Activated CD4-positive, alpha-beta memory T cell treated with anti-CD3 and anti-CD28 coated beads for 36 hours (primary cell): Measurements from ENCODE around the gene MCM8. TPM values are rescaled to one million over a fixed set of nuclear protein-coding genes. Genes with fewer than 3 reads are reported as not detected.
"Not testable (repeated sequence)": the region's sequence is repeated elsewhere in the genome, so short reads cannot be mapped to it uniquely, and the experiment has no call there.

Experiments
- CTCF ChIA-PET: fragments of 350-600 bp; sonication (Branson Sonifier 250); formaldehyde crosslinking; loops from one replicate; lab custom pipeline; 2021; ENCODE audit warnings: antibody characterized with exemption, inconsistent platforms; lab: Charles Lee
- POLR2A ChIA-PET: fragments of 350-600 bp; sonication (Branson Sonifier 250); formaldehyde crosslinking; loops from one replicate; lab custom pipeline; 2021; ENCODE audit warnings: antibody characterized with exemption; lab: Charles Lee
- DNase-seq: peaks from one replicate; pipeline ENCODE4 v3.0.0-alpha.2; 2020
- H3K27ac Mint-ChIP-seq: one replicate; pipeline ENCODE4 v1.8.0; 2021; ENCODE audit warnings: mixed read lengths
- H3K27me3 Mint-ChIP-seq: one replicate; pipeline ENCODE4 v1.8.0; 2021; ENCODE audit warnings: mixed read lengths
- H3K36me3 Mint-ChIP-seq: one replicate; pipeline ENCODE4 v1.8.0; 2021; ENCODE audit warnings: mixed read lengths
- H3K4me1 Mint-ChIP-seq: one replicate; pipeline ENCODE4 v1.8.0; 2021; ENCODE audit warnings: low read depth, mixed read lengths
- H3K4me3 Mint-ChIP-seq: one replicate; pipeline ENCODE4 v1.8.0; 2021; ENCODE audit warnings: mild to moderate bottlenecking, mixed read lengths
- H3K9me3 Mint-ChIP-seq: one replicate; pipeline ENCODE4 v1.8.0; 2021; ENCODE audit warnings: mixed read lengths
- intact Hi-C: fragments of 100-400 bp; cut with micrococcal nuclease; formaldehyde crosslinking; loops from one replicate; pipeline ENCODE4 v1.15.1; 2023
- total RNA-seq, 2 experiments: library from RNA; stranded (reverse); gene quantifications; one replicate each; pipeline ENCODE4 v1.2.3, GENCODE V29; 2021

Gene MCM8
- total RNA-seq, 2 experiments from 2014 or later, result 46.8 to 50.7 TPM

GRCh38 chr20:6032907-6033306, 82.5 kb downstream of the MCM8 start:
- intact Hi-C loops, H3K4me3 Mint-ChIP-seq, H3K27ac Mint-ChIP-seq, POLR2A ChIA-PET, H3K27me3 Mint-ChIP-seq, H3K4me1 Mint-ChIP-seq, DNase-seq, H3K9me3 Mint-ChIP-seq, CTCF ChIA-PET: not testable (repeated sequence)
- H3K36me3 Mint-ChIP-seq, result peaks cover 32% of the 10 kb centered on the region

GRCh38 chr20:6034134-6034969, 83.9 kb downstream of the MCM8 start:
- CTCF ChIA-PET, result interaction anchor here (0.9 kb wide), 1 partner anchor 505 kb away, joined by 4 read pairs; no protein-coding TSS in a partner anchor
- H3K27me3 Mint-ChIP-seq, result no peaks in the 10 kb centered on the region
- no peaks in the 10 kb centered on the region for H3K9me3 Mint-ChIP-seq
- POLR2A ChIA-PET, result no interaction called here
- H3K36me3 Mint-ChIP-seq, result peaks cover 35% of the 10 kb centered on the region
- no peak overlapping the region for H3K4me3 Mint-ChIP-seq
- intact Hi-C loops, result no loop called here
- no peak for DNase-seq
- peaks cover 6% of the 10 kb centered on the region for H3K4me1 Mint-ChIP-seq
- H3K27ac Mint-ChIP-seq, result no peak overlapping the region

DNA sequence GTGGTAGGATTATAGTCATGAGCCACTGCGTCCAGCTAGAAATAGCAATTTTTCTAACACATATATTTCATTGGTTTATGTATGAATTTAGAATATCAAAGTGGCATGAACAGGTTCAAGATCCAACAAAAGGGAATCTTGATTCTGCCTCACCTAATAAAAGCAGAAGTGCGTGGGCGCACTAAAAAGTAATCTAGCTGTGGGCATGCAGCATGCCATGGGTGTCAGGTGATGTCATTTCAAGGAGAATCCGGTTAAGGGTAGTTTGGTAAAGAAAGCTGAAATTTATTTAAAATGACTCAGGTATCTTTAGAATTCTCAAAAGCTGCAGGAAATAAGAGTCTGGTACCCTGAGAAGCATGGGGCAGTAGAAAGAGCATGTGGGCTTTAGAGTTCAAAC, 85.8 kb downstream of the MCM8 start:
- Mint-ChIP-seq H3K4me3 (no peak overlapping the region), H3K36me3 (peaks cover 47% of the 10 kb centered on the region), H3K27ac (no peak overlapping the region), H3K27me3 (no peaks in the 10 kb centered on the region), H3K9me3 (no peaks in the 10 kb centered on the region), H3K4me1 (no peaks in the 10 kb centered on the region)
- no peak for DNase-seq
- ChIA-PET POLR2A (no interaction called here), CTCF (no interaction called here)
- intact Hi-C loops, result no loop called here

DNA sequence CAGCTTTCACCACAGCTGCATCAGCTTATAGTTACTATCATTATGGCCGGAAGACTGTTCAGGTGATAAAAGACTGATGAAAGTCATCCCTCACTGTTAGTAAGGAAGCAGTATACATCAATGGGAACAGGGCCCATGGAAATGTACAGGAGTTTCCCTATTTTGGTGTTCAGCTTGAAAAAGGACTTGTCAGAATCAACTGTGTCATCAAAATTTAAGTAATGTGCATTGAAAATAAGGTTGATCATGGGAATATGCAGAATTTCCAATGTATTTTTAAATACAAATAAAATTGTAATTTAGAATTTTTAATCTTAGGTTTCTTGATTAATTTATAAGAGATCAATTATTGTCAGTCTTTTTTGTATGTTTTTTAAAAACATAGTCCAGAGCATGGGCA, 86.6 kb downstream of the MCM8 start:
- intact Hi-C loops, result no loop called here
- Mint-ChIP-seq H3K36me3 (peaks cover 50% of the 10 kb centered on the region), H3K27me3 (no peaks in the 10 kb centered on the region), H3K4me3 (no peak overlapping the region), H3K27ac (no peak overlapping the region), H3K4me1 (no peaks in the 10 kb centered on the region), H3K9me3 (no peaks in the 10 kb centered on the region)
- ChIA-PET POLR2A (no interaction called here), CTCF (no interaction called here)
- no peak for DNase-seq

DNA sequence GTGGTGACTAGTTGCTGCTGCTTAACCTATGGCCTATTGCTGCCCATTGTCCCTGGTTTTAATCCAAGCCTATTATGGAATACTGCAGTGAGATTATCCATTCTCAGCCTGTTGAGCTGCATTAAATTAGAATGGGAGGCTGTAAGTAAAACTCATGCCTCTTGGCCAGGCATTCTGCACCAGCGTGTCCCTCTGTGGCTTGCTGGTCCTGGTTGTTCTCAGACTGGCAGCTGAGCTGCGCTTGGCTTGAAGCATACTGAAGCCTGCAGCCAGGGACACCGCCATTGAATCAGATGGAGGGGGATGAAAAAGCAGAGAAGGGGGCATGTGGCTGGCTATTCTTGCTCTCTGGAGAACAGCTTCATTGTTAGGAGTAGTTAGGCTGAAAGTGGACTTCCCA, 87.8 kb downstream of the MCM8 start:
- Mint-ChIP-seq H3K27ac (no peak overlapping the region), H3K4me3 (no peak overlapping the region), H3K36me3 (peaks cover 52% of the 10 kb centered on the region), H3K9me3 (no peaks in the 10 kb centered on the region), H3K4me1 (no peaks in the 10 kb centered on the region), H3K27me3 (no peaks in the 10 kb centered on the region)
- POLR2A ChIA-PET, result no interaction called here
- no peak for DNase-seq
- CTCF ChIA-PET, result no interaction called here
- intact Hi-C loops, result no loop called here

DNA sequence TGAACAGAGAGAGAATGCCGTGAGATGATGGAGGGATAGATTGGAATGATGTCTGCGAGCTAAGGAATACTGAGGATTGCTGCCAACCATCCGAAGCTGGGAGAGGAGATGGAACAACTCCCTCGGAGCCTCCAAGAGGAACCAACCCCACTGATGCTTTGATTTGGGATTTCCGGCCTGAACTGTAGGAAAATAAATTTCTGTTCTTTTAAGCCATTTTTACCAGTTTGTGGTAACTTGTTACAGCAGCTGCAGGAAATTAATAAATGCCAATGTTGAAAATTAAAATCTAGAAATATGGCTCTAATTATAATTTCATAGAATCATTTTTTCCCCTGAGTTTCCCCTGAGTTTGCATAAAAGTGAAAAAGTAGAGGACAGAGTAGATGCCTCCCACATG, 89.3 kb downstream of the MCM8 start:
- ChIA-PET CTCF (no interaction called here), POLR2A (no interaction called here)
- no peak overlapping the region for H3K27ac Mint-ChIP-seq
- H3K4me3 Mint-ChIP-seq, result no peak overlapping the region
- H3K4me1 Mint-ChIP-seq, result no peaks in the 10 kb centered on the region
- no peaks in the 10 kb centered on the region for H3K9me3 Mint-ChIP-seq
- intact Hi-C loops, result no loop called here
- no peak for DNase-seq
- H3K27me3 Mint-ChIP-seq, result no peaks in the 10 kb centered on the region
- peaks cover 43% of the 10 kb centered on the region for H3K36me3 Mint-ChIP-seq

DNA sequence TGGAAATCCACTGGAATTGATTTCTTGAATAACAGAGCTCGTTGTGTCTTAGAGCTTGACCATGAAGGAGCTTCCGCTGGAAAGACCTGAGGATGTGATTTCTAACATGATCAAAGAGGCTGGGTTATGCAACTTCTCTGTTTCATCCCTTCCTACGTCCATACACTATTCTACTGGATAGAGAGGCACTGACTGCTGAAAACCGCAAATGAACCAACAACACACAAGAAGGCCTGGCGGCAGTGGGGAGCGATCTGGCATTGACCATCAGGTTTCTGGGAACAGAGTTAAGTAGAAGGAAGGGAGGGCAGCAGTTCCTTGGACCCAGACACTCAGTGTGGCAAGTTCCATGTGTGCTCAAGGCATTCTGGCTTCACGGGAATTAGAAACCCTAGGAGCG, 90.1 kb downstream of the MCM8 start:
- Mint-ChIP-seq H3K4me3 (no peak overlapping the region), H3K27me3 (no peaks in the 10 kb centered on the region), H3K27ac (no peak overlapping the region), H3K36me3 (peaks cover 40% of the 10 kb centered on the region), H3K4me1 (no peaks in the 10 kb centered on the region), H3K9me3 (no peaks in the 10 kb centered on the region)
- no peak for DNase-seq
- intact Hi-C loops, result no loop called here
- ChIA-PET CTCF (no interaction called here), POLR2A (no interaction called here)

GRCh38 chr20:6040958-6041807, 90.7 kb downstream of the MCM8 start:
- Mint-ChIP-seq H3K4me3 (no peak overlapping the region), H3K27ac (no peak overlapping the region), H3K9me3 (no peaks in the 10 kb centered on the region), H3K36me3 (peaks cover 39% of the 10 kb centered on the region), H3K4me1 (no peaks in the 10 kb centered on the region), H3K27me3 (no peaks in the 10 kb centered on the region)
- intact Hi-C loops, result no loop called here
- no peak for DNase-seq
- ChIA-PET POLR2A (interaction anchor here (0.6 kb wide), 1 partner anchor 46 kb away, joined by 3 read pairs; no protein-coding TSS in a partner anchor), CTCF (no interaction called here)

DNA sequence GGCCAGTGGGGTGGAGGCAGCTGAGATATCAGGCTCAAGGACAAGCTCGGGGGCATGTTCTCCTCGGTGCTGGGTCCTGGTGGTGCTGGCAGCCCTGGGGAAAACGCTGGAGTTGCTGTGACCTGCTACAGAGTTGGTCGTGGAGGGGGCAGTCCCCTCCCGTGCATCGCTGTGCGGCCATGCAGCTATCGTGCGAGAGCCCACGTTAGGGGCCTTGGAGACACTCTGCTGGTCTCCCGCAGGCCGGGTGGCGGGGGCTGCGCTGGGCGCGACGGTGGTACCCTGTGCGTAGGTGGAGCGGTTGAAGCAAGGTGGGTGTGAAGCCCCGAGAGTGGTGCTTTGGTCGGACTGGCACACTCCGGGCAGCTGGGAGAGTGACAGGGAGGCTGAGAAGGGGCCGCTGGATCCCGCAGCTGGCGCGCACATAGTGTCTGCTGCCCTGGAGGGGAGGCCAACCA, 91.4 kb downstream of the MCM8 start:
- H3K4me3 Mint-ChIP-seq, result no peak overlapping the region
- no peak overlapping the region for H3K27ac Mint-ChIP-seq
- H3K27me3 Mint-ChIP-seq, result no peaks in the 10 kb centered on the region
- no peak for DNase-seq
- ChIA-PET CTCF (no interaction called here), POLR2A (no interaction called here)
- H3K9me3 Mint-ChIP-seq, result no peaks in the 10 kb centered on the region
- intact Hi-C loops, result no loop called here
- H3K36me3 Mint-ChIP-seq, result peaks cover 34% of the 10 kb centered on the region
- H3K4me1 Mint-ChIP-seq, result no peaks in the 10 kb centered on the region

- POLR2A ChIA-PET, result no interaction called here
- Mint-ChIP-seq H3K9me3 (no peaks in the 10 kb centered on the region), H3K27me3 (no peaks in the 10 kb centered on the region), H3K4me1 (no peaks in the 10 kb centered on the region), H3K36me3 (peaks cover 28% of the 10 kb centered on the region), H3K4me3 (no peak overlapping the region), H3K27ac (no peak overlapping the region)
- intact Hi-C loops, result no loop called here
- CTCF ChIA-PET, result no interaction called here
- DNase-seq, result no peak
Observed at GRCh38 chr20:6044115-6044514, 93.7 kb downstream of the MCM8 start.

GRCh38 chr20:6045566-6045965, 95.1 kb downstream of the MCM8 start:
- H3K27me3 Mint-ChIP-seq, result peaks cover 4% of the 10 kb centered on the region
- H3K4me1 Mint-ChIP-seq, result no peaks in the 10 kb centered on the region

GRCh38 chr20:6046432-6046831, 96.0 kb downstream of the MCM8 start:
- Mint-ChIP-seq H3K4me3 (no peak overlapping the region), H3K27me3 (peaks cover 10% of the 10 kb centered on the region), H3K4me1 (no peaks in the 10 kb centered on the region), H3K36me3 (peaks cover 13% of the 10 kb centered on the region), H3K9me3 (no peaks in the 10 kb centered on the region), H3K27ac (no peak overlapping the region)
- ChIA-PET CTCF (no interaction called here), POLR2A (no interaction called here)
- intact Hi-C loops, result no loop called here
- DNase-seq, result no peak

More at GRCh38 chr20:6045566-6045965, 95.1 kb downstream of the MCM8 start:
- H3K9me3 Mint-ChIP-seq, result no peaks in the 10 kb centered on the region
- ChIA-PET POLR2A (no interaction called here), CTCF (no interaction called here)
- peaks cover 18% of the 10 kb centered on the region for H3K36me3 Mint-ChIP-seq
- no peak for DNase-seq
- H3K4me3 Mint-ChIP-seq, result no peak overlapping the region
- intact Hi-C loops, result no loop called here
- no peak overlapping the region for H3K27ac Mint-ChIP-seq
